Thyroid gland (tissue), 4 donors: ENCODE data around the gene ST3GAL3. TPM values are rescaled to one million over a fixed set of nuclear protein-coding genes. Genes with fewer than 3 reads are reported as not detected.

Experiments
- DNase-seq, 2 donors: peaks; one replicate each; pipeline ENCODE4 v3.0.0-alpha.2; 2019
- H3K27ac ChIP-seq, 3 donors: fragments of 200-600 bp; sonication (generic); 1 replicate in 2 of 3; 2 replicates in 1 of 3; pipeline ENCODE4 v1.5.1; 2016 to 2019; ENCODE audit warnings: mild to moderate bottlenecking in 1 of 3, moderate library complexity in 1 of 3
- H3K27me3 ChIP-seq: fragments of 200-600 bp; sonication (generic); one replicate; pipeline ENCODE4 v1.5.1; 2019
- H3K36me3 ChIP-seq, 2 donors: fragments of 200-600 bp; sonication (generic); one replicate each; pipeline ENCODE4 v1.5.1; 2016 to 2019
- H3K4me1 ChIP-seq, 2 donors: fragments of 200-600 bp; sonication (generic); one replicate each; pipeline ENCODE4 v1.5.1; 2017 to 2019
- H3K4me3 ChIP-seq, 3 donors: fragments of 200-600 bp; sonication (generic); replicated peaks in 1 of 3; 1 replicate in 2 of 3; 2 replicates in 1 of 3; pipeline ENCODE4 v1.5.1; 2016; ENCODE audit warnings: mild to moderate bottlenecking in 1 of 3
- H3K9me3 ChIP-seq: fragments of 200-600 bp; sonication (generic); one replicate; pipeline ENCODE4 v1.5.1; 2017
- POLR2A ChIP-seq, 2 donors: fragments of 450-650 bp; IDR thresholded peaks; one replicate each; pipeline ENCODE4 v1.6.1; 2017; ENCODE audit warnings: antibody characterized with exemption in 2 of 2, mild to moderate bottlenecking in 2 of 2, moderate library complexity in 1 of 2
- WGBS, 2 donors: methylation state at CpG; one replicate each; pipeline ENCODE4 v1.1.5; 2017; 5-methylcytosine and 5-hydroxymethylcytosine counted together
- intact Hi-C: fragments of 100-400 bp; cut with DNase I; formaldehyde crosslinking; loops from one replicate; pipeline ENCODE4 v1.15.1; 2023
- total RNA-seq, 4 donors: library from RNA; depleted of rRNA; stranded (reverse); fragments of >200 nt; gene quantifications; one replicate each; pipeline ENCODE4 v1.2.3, GENCODE V29; 2016
- TF ChIP-seq, protein P1 (sequence below), 6 experiments: fragments of 200-600 bp in 3 of 6; fragments of 450-650 bp in 3 of 6; sonication (generic) in 3 of 6; IDR thresholded peaks; one replicate each; pipeline ENCODE4 v1.5.1; 2016 to 2019; ENCODE audit warnings: antibody characterized with exemption in 6 of 6, mild to moderate bottlenecking in 2 of 6, inconsistent platforms in 1 of 6, moderate library complexity in 1 of 6

Gene ST3GAL3
- total RNA-seq, 4 donors from 2014 or later: 12.1 to 17.7 (median 14.3) TPM

DNA sequence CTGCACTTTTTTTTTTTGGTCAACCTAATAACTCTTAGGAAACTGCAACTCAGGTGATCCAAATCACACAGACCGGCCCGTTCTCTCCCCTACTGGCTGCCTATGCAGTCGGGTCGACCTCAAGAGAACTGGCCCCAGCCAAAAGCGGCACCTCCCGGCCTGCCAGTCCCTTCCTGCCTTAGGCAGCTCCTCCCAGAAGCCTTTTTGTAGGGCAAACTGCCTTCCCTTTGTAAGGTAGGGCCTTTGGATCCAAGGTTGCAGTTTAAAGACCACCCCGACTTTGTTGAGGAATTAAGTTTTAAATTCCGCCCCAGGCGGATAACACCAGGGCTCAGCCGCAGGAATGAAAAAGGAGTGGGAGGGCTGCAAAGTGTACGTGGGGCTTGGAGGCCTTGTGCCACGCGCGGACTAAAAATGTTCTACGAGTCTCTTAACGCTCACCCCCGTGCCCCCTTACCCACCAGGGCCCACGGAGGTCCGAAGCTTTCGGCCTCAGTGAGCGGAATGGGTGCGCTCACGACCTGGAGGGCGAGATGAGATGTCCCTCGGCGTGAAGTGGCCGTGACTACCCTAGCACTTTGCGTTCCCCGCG lies 642 bp upstream of the ST3GAL3 start:
- TF ChIP-seq, protein P1, sequence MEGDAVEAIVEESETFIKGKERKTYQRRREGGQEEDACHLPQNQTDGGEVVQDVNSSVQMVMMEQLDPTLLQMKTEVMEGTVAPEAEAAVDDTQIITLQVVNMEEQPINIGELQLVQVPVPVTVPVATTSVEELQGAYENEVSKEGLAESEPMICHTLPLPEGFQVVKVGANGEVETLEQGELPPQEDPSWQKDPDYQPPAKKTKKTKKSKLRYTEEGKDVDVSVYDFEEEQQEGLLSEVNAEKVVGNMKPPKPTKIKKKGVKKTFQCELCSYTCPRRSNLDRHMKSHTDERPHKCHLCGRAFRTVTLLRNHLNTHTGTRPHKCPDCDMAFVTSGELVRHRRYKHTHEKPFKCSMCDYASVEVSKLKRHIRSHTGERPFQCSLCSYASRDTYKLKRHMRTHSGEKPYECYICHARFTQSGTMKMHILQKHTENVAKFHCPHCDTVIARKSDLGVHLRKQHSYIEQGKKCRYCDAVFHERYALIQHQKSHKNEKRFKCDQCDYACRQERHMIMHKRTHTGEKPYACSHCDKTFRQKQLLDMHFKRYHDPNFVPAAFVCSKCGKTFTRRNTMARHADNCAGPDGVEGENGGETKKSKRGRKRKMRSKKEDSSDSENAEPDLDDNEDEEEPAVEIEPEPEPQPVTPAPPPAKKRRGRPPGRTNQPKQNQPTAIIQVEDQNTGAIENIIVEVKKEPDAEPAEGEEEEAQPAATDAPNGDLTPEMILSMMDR (IDR thresholded peaks at IDR 0.05): no peak
- no peak for TF ChIP-seq POLR2A (IDR thresholded peaks at IDR 0.05)
- Histone ChIP-seq H3K9me3 (no peaks in the 10 kb centered on the region), H3K27ac (no peak overlapping the region), H3K27me3 (no peaks in the 10 kb centered on the region), H3K36me3 (peaks cover 26 to 27% of the 10 kb centered on the region in 2 donors), H3K4me3 (peak overlapping the region in 2 of 3 donors; percentile 44 to 91), H3K4me1 (peaks cover 8 to 10% of the 10 kb centered on the region in 2 donors)
- DNase-seq: peak; percentile 10 to 11
- 2 to 6% methylated on average over 24 to 29 of the region's 30 CpGs for WGBS, 2 donors
- intact Hi-C loops: no loop called here

DNA sequence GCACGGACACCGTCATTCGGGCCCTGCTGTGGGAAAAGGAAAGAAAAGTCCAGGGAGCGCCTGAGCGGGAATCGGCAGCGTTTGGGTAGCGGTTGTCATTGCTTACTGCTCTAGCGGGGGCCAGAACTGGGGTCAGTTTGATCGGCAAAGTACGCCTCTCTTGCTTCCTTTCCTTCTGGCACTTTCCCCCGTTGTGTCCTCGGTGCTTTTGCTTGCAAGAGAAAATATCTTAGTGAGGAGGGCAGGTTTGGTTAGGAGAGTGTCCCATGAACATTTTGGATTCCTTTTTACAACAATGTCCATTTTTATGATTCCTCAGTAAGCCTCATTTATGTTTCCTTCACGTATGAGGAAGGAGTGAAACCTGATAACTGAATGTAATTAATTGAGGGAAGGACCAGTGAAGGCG lies 670 bp downstream of the ST3GAL3 start:
- Histone ChIP-seq H3K27ac (peak overlapping the region in 1 of 3 donors; percentile 27), H3K36me3 (peaks cover 14 to 16% of the 10 kb centered on the region in 2 donors), H3K4me3 (peak overlapping the region; percentile 34 to 91 (median 77)), H3K27me3 (no peaks in the 10 kb centered on the region), H3K9me3 (no peaks in the 10 kb centered on the region), H3K4me1 (peaks cover 10 to 11% of the 10 kb centered on the region in 2 donors)
- no peak for DNase-seq
- no peak for TF ChIP-seq POLR2A (IDR thresholded peaks at IDR 0.05)
- TF ChIP-seq, protein P1 (IDR thresholded peaks at IDR 0.05): no peak
- intact Hi-C loops: no loop called here
- 1 to 2% methylated on average over 15 of the region's 15 CpGs for WGBS, 2 donors

DNA sequence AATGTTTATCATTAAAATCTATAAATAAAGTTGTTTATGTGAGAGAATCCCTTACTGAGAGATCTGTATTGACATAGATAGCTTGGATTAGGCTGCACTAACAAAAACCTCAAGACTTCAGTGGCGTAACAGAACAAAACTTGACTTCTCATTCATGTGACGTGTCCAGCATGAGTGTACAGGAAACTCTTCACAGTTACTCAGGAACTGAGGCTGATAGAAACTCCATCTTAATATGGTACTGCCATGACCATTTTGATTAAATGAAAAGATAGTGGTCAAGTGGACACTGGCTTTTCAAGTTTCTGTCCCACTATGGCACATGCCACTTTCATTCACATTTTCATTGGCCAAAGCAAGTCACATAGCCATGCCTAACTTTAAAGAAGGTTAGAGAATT lies 3.7 kb downstream of the ST3GAL3 start:
- intact Hi-C loops: no loop called here

DNA sequence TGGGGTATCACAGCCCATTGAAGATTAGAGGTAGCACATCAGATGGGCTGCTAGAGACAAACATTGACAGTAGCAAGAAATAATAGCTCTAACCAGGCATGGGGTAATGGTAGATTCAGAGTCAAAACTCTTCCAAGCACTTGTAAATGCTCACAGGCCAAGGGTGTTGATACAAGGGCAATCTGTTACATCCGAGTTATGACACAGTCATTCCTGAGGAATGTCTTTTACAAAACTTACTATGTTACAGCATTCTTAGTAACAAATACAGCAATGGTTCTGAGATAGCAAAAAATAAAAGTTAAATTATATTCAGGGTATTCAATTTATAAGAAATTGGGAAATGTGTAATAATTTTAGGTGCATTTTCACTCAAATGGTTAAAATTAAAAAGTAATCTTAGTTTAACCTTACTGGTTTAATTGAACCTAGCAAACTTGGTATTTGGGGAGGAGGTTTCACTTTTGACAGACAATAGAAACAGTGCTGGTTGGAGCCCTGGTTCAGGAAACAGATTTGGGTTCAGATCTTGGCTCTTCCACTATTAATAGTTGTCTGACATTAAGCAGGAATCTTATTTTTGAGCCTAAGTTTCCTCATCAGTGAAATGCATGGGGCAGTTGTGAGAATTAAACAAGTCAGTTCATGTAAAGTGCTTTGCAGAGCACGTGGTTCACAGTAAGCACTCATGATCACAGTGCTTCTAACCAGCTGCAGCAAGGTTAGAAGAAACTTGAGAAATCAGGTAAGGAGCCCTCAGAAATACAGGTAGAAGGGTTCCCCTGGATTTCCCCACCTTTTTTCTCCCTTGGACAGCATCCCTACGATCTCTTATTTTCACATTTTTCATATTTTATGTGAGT lies 4.4 kb downstream of the ST3GAL3 start:
- Histone ChIP-seq H3K27ac (peak overlapping the region in 1 of 3 donors; percentile 22), H3K4me1 (peaks cover 5 to 6% of the 10 kb centered on the region in 2 donors), H3K9me3 (no peaks in the 10 kb centered on the region), H3K27me3 (no peaks in the 10 kb centered on the region), H3K4me3 (no peak overlapping the region), H3K36me3 (no peaks in the 10 kb centered on the region)
- TF ChIP-seq POLR2A (IDR thresholded peaks at IDR 0.05): no peak
- TF ChIP-seq, protein P1 (IDR thresholded peaks at IDR 0.05): no peak
- intact Hi-C loops: no loop called here
- DNase-seq: no peak
- WGBS, 2 donors: 70 to 72% methylated on average over 3 of the region's 3 CpGs

More for the DNA sequence above, 3.7 kb downstream of the ST3GAL3 start:
- TF ChIP-seq, protein P1 (IDR thresholded peaks at IDR 0.05): no peak
- TF ChIP-seq POLR2A (IDR thresholded peaks at IDR 0.05): no peak
- no peak overlapping the region for H3K27ac ChIP-seq
- no peaks in the 10 kb centered on the region for H3K27me3 ChIP-seq
- H3K36me3 ChIP-seq: no peaks in the 10 kb centered on the region
- no peaks in the 10 kb centered on the region for H3K9me3 ChIP-seq
- DNase-seq: no peak
- H3K4me1 ChIP-seq: peaks cover 10 to 11% of the 10 kb centered on the region in 2 donors
- 86 to 98% methylated on average over 2 of the region's 2 CpGs for WGBS, 2 donors
- no peak overlapping the region for H3K4me3 ChIP-seq
